Stomach (tissue), 9 donors: ENCODE results near the gene EYA2. TPM values are rescaled to one million over a fixed set of nuclear protein-coding genes. Genes with fewer than 3 reads are reported as not detected.

Experiments used
- DNase-seq, 2 donors: peaks; one replicate each; pipeline versions ENCODE4 v3.0.0 to v3.0.0-alpha.2; 2013 to 2019
- H3K27ac ChIP-seq, 5 donors: fragments of 200-600 bp in 4 of 5; sonication (generic) in 4 of 5; one replicate each; pipeline ENCODE4 v1.5.1; 2013 to 2019; ENCODE audit warnings: mild to moderate bottlenecking in 1 of 5, moderate library complexity in 1 of 5
- H3K27me3 ChIP-seq, 3 donors: fragments of 200-600 bp; sonication (generic); one replicate each; pipeline ENCODE4 v1.5.1; 2017 to 2019; ENCODE audit warnings: mixed run types in 1 of 3
- H3K36me3 ChIP-seq, 4 donors: fragments of 200-600 bp; sonication (generic); 1 replicate in 3 of 4; 2 replicates in 1 of 4; pipeline ENCODE4 v1.5.1; 2016 to 2019
- H3K4me1 ChIP-seq, 4 donors: fragments of 200-600 bp; sonication (generic); one replicate each; pipeline ENCODE4 v1.5.1; 2016 to 2019
- H3K4me3 ChIP-seq, 4 donors: fragments of 200-600 bp; sonication (generic) in 3 of 4; one replicate each; pipeline ENCODE4 v1.5.1; 2016 to 2019; ENCODE audit warnings: mild to moderate bottlenecking in 1 of 4
- H3K9me3 ChIP-seq, 4 donors: fragments of 200-600 bp; sonication (generic); one replicate each; pipeline ENCODE4 v1.5.1; 2016 to 2019
- EP300 ChIP-seq: sonication (generic); formaldehyde crosslinking; IDR thresholded peaks from one replicate; pipeline ENCODE4 v1.6.1; 2017; ENCODE audit warnings: antibody characterized with exemption
- POLR2A ChIP-seq, 4 donors: fragments of 450-650 bp; IDR thresholded peaks; one replicate each; pipeline ENCODE4 v1.6.1; 2016; ENCODE audit warnings: antibody characterized with exemption in 4 of 4, control low read depth in 2 of 4, mild to moderate bottlenecking in 1 of 4, moderate library complexity in 1 of 4
- POLR2AphosphoS5 ChIP-seq, 3 donors: sonication (generic); formaldehyde crosslinking; IDR thresholded peaks; one replicate each; pipeline ENCODE4 v1.6.1; 2016; ENCODE audit warnings: antibody characterized with exemption in 3 of 3
- WGBS, 5 donors: extraction: QIAGEN DNeasy Blood & Tissue Kit in 3 of 5; methylation state at CpG; one replicate each; pipeline versions ENCODE4 v1.1.5 to v1.1.7; 2013 to 2018; 5-methylcytosine and 5-hydroxymethylcytosine counted together
- intact Hi-C: fragments of 100-400 bp; cut with DNase I; formaldehyde crosslinking; loops from one replicate; pipeline ENCODE4 v1.15.1; 2023; ENCODE audit warnings: low total_unique reads
- polyA plus RNA-seq, 3 donors: library from polyadenylated mRNA; stranded (reverse); fragments of 200-250 nt; gene quantifications; one replicate each; pipeline ENCODE4 v1.2.3, GENCODE V29; 2013
- total RNA-seq, 5 donors: library from RNA; depleted of rRNA; stranded (reverse); fragments of >200 nt; gene quantifications; one replicate each; pipeline versions ENCODE4 v1.1.0 to v1.2.3, GENCODE V29; 2014 to 2016
- TF ChIP-seq, protein P1 (sequence below), 7 experiments: fragments of 450-650 bp in 4 of 7; fragments of 200-600 bp in 3 of 7; sonication (generic) in 3 of 7; IDR thresholded peaks; one replicate each; pipeline ENCODE4 v1.5.1; 2016 to 2019; ENCODE audit warnings: antibody characterized with exemption in 7 of 7, control low read depth in 2 of 7, mild to moderate bottlenecking in 1 of 7
- donor health status: healthy with polysubstance abuse.
- donor health status: Bipolar disorder and iron deficiency.
- donor health status: healthy.

Gene EYA2
- total and polyA plus RNA-seq, 8 donors, result 1.8 to 86.2 (median 5.5) TPM

DNA sequence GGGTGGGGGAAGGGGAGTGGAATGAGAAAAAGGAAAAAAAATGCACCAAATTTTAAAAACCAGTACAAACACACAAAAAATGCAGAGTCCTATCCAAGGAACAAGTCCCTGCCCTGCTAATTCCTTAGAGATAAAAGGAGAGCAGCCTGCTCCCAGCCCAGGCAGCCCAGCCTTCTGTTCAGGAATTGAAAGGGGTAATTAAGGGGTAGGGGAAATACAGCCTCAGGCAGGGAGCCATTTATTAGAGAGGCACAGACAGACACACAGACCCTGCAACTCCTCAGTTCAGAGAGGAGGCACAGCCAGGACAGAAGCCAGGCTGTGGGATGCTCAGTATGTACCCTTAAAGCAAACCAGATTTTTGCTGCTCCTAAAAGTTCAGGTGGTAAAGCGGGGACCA lies 137.2 kb downstream of the EYA2 start:
- Histone ChIP-seq H3K4me1 (peaks cover 0 to 4% (median 0%) of the 10 kb centered on the region in 4 donors), H3K9me3 (peaks cover 6 to 13% (median 8%) of the 10 kb centered on the region in 4 donors), H3K27me3 (no peaks in the 10 kb centered on the region), H3K27ac (no peak overlapping the region), H3K36me3 (peaks cover 0 to 6% (median 6%) of the 10 kb centered on the region in 4 donors), H3K4me3 (no peak overlapping the region)
- intact Hi-C loops, result no loop called here
- DNase-seq, result no peak
- 93 to 100% (median 95%) methylated on average over 1 of the region's 1 CpG for WGBS, 5 donors
- TF ChIP-seq EP300 (no peak), POLR2A (IDR thresholded peaks at IDR 0.05) (no peak), POLR2AphosphoS5 (IDR thresholded peaks at IDR 0.05) (no peak)
- TF ChIP-seq, protein P1, sequence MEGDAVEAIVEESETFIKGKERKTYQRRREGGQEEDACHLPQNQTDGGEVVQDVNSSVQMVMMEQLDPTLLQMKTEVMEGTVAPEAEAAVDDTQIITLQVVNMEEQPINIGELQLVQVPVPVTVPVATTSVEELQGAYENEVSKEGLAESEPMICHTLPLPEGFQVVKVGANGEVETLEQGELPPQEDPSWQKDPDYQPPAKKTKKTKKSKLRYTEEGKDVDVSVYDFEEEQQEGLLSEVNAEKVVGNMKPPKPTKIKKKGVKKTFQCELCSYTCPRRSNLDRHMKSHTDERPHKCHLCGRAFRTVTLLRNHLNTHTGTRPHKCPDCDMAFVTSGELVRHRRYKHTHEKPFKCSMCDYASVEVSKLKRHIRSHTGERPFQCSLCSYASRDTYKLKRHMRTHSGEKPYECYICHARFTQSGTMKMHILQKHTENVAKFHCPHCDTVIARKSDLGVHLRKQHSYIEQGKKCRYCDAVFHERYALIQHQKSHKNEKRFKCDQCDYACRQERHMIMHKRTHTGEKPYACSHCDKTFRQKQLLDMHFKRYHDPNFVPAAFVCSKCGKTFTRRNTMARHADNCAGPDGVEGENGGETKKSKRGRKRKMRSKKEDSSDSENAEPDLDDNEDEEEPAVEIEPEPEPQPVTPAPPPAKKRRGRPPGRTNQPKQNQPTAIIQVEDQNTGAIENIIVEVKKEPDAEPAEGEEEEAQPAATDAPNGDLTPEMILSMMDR (IDR thresholded peaks at IDR 0.05), result no peak

DNA sequence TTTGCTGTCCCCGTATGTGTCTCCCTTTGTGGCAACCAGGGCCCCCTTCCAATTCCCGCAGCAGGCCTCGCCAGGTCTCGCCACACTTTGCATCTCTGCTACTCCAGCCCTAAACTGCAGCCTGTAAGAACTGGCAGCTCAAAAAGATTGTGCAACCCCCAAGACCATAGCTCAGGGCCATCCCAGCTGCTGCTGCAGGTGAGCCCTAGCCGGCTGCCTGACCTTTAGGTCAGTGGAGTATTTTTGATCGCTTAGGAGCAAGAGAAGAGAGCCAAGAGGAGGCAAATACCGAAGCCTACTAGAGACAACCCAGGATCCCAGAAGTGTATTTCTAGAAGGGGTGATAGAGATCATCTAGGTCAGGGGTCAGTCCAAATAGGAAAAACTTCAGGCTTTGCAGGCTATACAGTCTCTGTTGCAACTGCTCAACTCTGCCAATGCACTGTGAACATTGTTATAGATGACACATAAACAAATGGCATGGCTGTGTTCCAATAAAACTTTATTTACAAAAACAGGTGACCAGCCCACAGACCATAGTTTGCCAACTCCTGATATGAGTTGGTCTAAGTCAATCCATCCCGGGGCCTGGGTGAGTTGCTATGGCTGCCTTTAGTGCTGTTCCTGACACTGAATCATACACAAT lies 138.4 kb downstream of the EYA2 start:
- Histone ChIP-seq H3K36me3 (peaks cover 0 to 6% (median 6%) of the 10 kb centered on the region in 4 donors), H3K27me3 (no peaks in the 10 kb centered on the region), H3K4me3 (no peak overlapping the region), H3K9me3 (peaks cover 6 to 16% (median 8%) of the 10 kb centered on the region in 4 donors), H3K27ac (no peak overlapping the region), H3K4me1 (peaks cover 0 to 4% (median 0%) of the 10 kb centered on the region in 4 donors)
- WGBS, 5 donors, result 72 to 80% (median 77%) methylated on average over 8 of the region's 8 CpGs
- no peak for DNase-seq
- intact Hi-C loops, result no loop called here
- TF ChIP-seq, protein P1 (IDR thresholded peaks at IDR 0.05), result no peak
- TF ChIP-seq EP300 (no peak), POLR2AphosphoS5 (IDR thresholded peaks at IDR 0.05) (no peak), POLR2A (IDR thresholded peaks at IDR 0.05) (no peak)

DNA sequence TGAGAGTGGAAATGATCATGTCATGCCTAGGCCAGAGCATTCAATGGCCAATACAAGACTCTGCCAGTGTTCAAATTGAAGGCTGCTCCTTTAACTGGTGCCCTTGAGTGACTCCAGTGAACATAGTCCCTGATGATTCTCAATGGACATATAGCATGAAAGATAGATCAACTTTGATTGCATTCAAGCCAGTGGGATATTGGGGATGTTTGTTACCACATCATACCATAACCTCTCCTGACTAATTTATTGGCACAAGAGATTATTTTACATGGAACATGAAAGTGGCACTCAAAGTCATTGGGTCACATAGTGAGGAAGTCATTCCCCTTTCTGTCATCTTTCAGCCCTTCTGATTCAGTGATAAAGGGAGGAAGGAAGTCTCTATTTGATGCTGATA lies 139.0 kb downstream of the EYA2 start:
- Histone ChIP-seq H3K27ac (no peak overlapping the region), H3K36me3 (peaks cover 0 to 2% (median under 1%) of the 10 kb centered on the region in 4 donors), H3K9me3 (peaks cover under 1 to 10% (median 3%) of the 10 kb centered on the region in 4 donors), H3K4me3 (no peak overlapping the region), H3K27me3 (no peaks in the 10 kb centered on the region), H3K4me1 (peaks cover 0 to 5% (median 2%) of the 10 kb centered on the region in 4 donors)
- intact Hi-C loops, result no loop called here
- TF ChIP-seq EP300 (no peak), POLR2AphosphoS5 (IDR thresholded peaks at IDR 0.05) (no peak), POLR2A (IDR thresholded peaks at IDR 0.05) (no peak)
- TF ChIP-seq, protein P1 (IDR thresholded peaks at IDR 0.05), result no peak
- DNase-seq, result no peak

DNA sequence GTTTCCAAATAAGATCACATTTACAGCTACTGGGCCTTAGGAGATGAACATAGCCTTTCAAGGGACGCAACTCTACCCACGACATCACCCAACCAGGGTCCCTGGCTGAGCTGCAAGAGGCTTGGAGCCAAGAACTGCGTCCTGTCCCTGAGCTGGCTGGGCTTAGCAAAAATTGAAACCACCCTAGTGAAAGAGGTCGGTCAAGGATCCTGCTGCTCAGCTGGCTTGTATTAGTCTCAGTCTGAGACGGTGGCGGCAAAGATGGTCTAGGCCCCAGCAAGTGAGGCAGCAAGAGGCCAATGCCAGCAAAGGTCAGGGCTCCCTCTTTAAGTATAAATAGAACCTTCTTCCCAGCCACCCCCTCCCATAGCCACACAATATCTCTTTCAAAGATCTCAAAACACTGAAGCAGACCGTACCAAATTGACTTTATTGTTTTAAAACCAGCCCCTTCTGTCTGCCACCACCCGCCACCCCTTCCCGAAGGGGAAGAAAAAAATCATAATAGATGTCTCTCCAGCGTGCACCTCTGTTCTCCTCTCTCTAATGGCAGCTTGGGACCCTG lies 140.5 kb downstream of the EYA2 start:
- WGBS, 5 donors, result 80 to 89% (median 88%) methylated on average over 10 of the region's 10 CpGs

More for the DNA sequence above, 140.5 kb downstream of the EYA2 start:
- intact Hi-C loops, result no loop called here
- Histone ChIP-seq H3K27ac (no peak overlapping the region), H3K27me3 (no peaks in the 10 kb centered on the region), H3K4me1 (peaks cover 0 to 7% (median 3%) of the 10 kb centered on the region in 4 donors), H3K9me3 (peaks cover 0 to 5% (median 0%) of the 10 kb centered on the region in 4 donors), H3K36me3 (no peaks in the 10 kb centered on the region), H3K4me3 (no peak overlapping the region)
- DNase-seq, result no peak
- TF ChIP-seq POLR2A (IDR thresholded peaks at IDR 0.05) (no peak), EP300 (no peak), POLR2AphosphoS5 (IDR thresholded peaks at IDR 0.05) (no peak)
- TF ChIP-seq, protein P1 (IDR thresholded peaks at IDR 0.05), result no peak
